Right atrium auricular region (tissue), 2 donors: Measurements from ENCODE around the gene SLC9C2. TPM values are rescaled to one million over a fixed set of nuclear protein-coding genes. Genes with fewer than 3 reads are reported as not detected.
"Not testable (repeated sequence)": the region's sequence is repeated elsewhere in the genome, so short reads cannot be mapped to it uniquely, and the experiment has no call there.

Experiments used
- DNase-seq: peaks from one replicate; pipeline ENCODE4 v3.0.0-alpha.2; 2019; ENCODE audit warnings: low spot score
- H3K27ac ChIP-seq, 2 donors: fragments of 200-600 bp; sonication (generic); 1 replicate in 1 of 2; 2 replicates in 1 of 2; pipeline ENCODE4 v1.5.1; 2016 to 2019
- H3K27me3 ChIP-seq, 2 donors: fragments of 200-600 bp; sonication (generic); one replicate each; pipeline versions ENCODE4 v1.5.1 to v1.6.0; 2017 to 2019
- H3K36me3 ChIP-seq: fragments of 200-600 bp; sonication (generic); one replicate; pipeline ENCODE4 v1.5.1; 2016
- H3K4me1 ChIP-seq, 2 donors: fragments of 200-600 bp; sonication (generic); one replicate each; pipeline versions ENCODE4 v1.5.1 to v1.6.0; 2017 to 2019
- H3K4me3 ChIP-seq, 2 donors: fragments of 200-600 bp; sonication (generic); 1 replicate in 1 of 2; 2 replicates in 1 of 2; pipeline ENCODE4 v1.5.1; 2017 to 2019; ENCODE audit warnings: mild to moderate bottlenecking in 1 of 2, moderate library complexity in 1 of 2
- H3K9me3 ChIP-seq, 2 donors: fragments of 200-600 bp; sonication (generic); one replicate each; pipeline ENCODE4 v1.5.1; 2019
- total RNA-seq, 2 donors: library from RNA; depleted of rRNA; stranded (reverse); fragments of >200 nt; gene quantifications; one replicate each; pipeline ENCODE4 v1.1.0, GENCODE V29; 2016
- TF ChIP-seq, protein P1 (sequence below), 2 donors: fragments of 200-600 bp; sonication (generic); IDR thresholded peaks; one replicate each; pipeline ENCODE4 v1.5.1; 2019; ENCODE audit warnings: antibody characterized with exemption in 2 of 2

The SLC9C2 gene
- total RNA-seq, 2 donors from 2014 or later = 0.24 TPM; not detected in 1

DNA sequence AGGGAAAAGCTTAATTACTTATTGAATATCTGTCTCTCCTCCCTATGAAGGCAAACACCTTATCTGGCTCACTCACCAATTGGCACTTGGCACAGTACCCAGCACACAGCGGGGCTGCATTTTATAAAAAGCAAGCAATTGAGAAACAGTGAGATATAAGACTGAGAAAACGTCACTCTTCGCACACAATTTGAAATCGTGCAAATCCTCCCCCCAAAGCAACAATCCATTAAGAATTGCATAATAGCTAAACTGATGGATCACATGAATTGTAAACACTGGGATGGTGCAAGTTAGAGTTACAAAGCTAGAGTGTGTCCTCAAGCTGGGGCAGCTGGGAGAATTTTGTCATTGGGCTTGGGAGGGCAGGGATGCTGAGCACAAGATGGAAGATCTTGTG, 98.6 kb downstream of the SLC9C2 start:
- Histone ChIP-seq H3K9me3 (no peaks in the 10 kb centered on the region), H3K4me3 (no peak overlapping the region), H3K27me3 (no peaks in the 10 kb centered on the region), H3K27ac (no peak overlapping the region), H3K36me3 (no peaks in the 10 kb centered on the region), H3K4me1 (no peaks in the 10 kb centered on the region)
- DNase-seq = no peak
- TF ChIP-seq, protein P1, sequence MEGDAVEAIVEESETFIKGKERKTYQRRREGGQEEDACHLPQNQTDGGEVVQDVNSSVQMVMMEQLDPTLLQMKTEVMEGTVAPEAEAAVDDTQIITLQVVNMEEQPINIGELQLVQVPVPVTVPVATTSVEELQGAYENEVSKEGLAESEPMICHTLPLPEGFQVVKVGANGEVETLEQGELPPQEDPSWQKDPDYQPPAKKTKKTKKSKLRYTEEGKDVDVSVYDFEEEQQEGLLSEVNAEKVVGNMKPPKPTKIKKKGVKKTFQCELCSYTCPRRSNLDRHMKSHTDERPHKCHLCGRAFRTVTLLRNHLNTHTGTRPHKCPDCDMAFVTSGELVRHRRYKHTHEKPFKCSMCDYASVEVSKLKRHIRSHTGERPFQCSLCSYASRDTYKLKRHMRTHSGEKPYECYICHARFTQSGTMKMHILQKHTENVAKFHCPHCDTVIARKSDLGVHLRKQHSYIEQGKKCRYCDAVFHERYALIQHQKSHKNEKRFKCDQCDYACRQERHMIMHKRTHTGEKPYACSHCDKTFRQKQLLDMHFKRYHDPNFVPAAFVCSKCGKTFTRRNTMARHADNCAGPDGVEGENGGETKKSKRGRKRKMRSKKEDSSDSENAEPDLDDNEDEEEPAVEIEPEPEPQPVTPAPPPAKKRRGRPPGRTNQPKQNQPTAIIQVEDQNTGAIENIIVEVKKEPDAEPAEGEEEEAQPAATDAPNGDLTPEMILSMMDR (IDR thresholded peaks at IDR 0.05) = no peak

DNA sequence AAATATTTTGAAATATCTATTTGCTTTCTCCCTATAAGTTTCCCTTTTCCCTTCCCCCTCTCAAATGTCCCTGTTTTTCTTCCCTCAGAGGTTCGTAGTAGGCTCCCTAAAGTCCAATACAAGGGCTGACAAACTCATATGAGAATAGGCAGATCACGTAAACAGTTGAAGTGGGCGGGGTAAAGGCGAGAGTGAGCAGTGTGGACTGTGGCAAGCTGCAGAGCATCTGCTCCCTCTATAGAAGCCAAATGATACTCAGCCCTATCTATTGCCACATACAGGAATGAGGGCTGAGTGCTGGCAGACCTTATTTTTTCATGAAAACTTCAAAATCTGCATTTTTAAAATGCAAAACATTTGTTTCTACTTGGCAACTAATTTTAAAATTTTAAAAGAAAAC, 99.5 kb downstream of the SLC9C2 start:
- Histone ChIP-seq H3K4me3 (no peak overlapping the region), H3K36me3 (no peaks in the 10 kb centered on the region), H3K27ac (no peak overlapping the region), H3K4me1 (no peaks in the 10 kb centered on the region), H3K27me3 (no peaks in the 10 kb centered on the region), H3K9me3 (no peaks in the 10 kb centered on the region)
- DNase-seq = no peak
- TF ChIP-seq, protein P1 (IDR thresholded peaks at IDR 0.05) = no peak

DNA sequence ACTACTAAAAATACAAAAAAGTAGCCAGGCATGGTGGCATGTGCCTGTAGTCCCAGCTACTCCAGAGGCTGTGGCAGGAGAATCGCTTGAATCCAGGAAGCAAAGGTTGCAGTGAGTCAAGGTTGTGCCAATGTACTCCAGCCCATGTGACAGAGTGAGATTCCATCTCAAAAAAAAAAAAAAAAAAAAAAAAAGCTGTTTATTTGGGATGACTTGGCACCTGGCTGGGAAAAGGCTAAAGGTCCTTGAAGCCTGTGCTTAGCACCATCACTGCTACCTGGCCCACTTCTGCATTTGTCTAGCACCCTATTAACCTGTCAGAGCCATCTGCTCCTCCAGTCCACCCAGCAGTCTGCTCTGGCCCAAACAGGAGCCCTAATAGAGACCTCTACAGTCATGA, 100.8 kb downstream of the SLC9C2 start:
- TF ChIP-seq, protein P1 (IDR thresholded peaks at IDR 0.05) = no peak
- Histone ChIP-seq H3K9me3 (no peaks in the 10 kb centered on the region), H3K4me3 (no peak overlapping the region), H3K27ac (no peak overlapping the region), H3K27me3 (no peaks in the 10 kb centered on the region), H3K4me1 (no peaks in the 10 kb centered on the region), H3K36me3 (no peaks in the 10 kb centered on the region)
- no peak for DNase-seq

DNA sequence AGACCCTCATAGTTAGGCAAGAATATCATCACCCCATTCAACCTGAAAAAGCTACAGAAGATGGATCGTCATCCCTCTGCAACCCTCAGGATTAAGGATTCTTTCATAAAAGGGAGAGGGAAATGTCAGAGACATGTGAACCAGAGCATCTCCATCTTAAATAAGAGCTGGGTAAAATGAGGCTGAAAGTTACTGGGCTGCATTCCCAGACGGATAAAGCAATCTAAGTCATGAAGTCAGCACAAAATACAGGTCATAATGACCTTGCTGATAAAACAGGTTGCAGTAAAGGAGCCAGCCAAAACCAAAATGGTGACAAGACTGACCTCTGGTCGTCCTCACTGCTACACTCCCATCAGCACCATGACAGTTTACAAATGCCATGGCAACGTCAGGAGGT, 103.1 kb downstream of the SLC9C2 start:
- H3K4me3 ChIP-seq = no peak overlapping the region
- no peaks in the 10 kb centered on the region for H3K27me3 ChIP-seq
- no peak overlapping the region for H3K27ac ChIP-seq
- no peaks in the 10 kb centered on the region for H3K36me3 ChIP-seq
- no peaks in the 10 kb centered on the region for H3K4me1 ChIP-seq
- no peaks in the 10 kb centered on the region for H3K9me3 ChIP-seq
- no peak for DNase-seq
- TF ChIP-seq, protein P1 (IDR thresholded peaks at IDR 0.05) = no peak

DNA sequence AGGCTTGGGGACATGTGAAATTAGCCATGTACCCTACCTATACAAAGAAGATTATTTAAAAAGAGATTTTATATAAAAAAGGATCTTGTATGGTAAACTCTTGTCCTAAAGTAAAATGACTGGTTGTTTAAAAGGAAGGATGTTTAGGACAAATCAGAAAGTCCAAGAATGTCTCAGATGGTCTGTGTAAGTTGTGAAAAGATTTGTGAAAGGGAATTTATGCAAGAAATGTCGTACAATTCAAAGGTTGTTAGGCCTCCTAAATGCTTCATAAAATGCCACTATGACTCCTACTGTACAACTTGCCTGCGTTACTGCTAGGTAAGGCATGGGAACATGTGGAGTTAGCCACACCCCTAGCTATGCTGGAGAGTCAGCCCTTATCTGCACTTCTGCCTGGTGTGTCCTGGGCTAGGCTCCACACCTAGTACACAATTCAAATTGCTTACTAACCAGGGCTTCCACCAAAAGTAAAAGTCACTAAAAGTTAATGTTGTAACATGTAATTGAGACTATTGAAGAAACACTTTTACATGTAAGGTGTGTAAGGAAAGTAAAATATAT, 106.0 kb downstream of the SLC9C2 start:
- H3K4me3 ChIP-seq = no peak overlapping the region
- no peak overlapping the region for H3K27ac ChIP-seq
- no peaks in the 10 kb centered on the region for H3K9me3 ChIP-seq
- TF ChIP-seq, protein P1 (IDR thresholded peaks at IDR 0.05) = no peak
- no peaks in the 10 kb centered on the region for H3K4me1 ChIP-seq
- DNase-seq = no peak
- H3K36me3 ChIP-seq = no peaks in the 10 kb centered on the region
- H3K27me3 ChIP-seq = no peaks in the 10 kb centered on the region

DNA sequence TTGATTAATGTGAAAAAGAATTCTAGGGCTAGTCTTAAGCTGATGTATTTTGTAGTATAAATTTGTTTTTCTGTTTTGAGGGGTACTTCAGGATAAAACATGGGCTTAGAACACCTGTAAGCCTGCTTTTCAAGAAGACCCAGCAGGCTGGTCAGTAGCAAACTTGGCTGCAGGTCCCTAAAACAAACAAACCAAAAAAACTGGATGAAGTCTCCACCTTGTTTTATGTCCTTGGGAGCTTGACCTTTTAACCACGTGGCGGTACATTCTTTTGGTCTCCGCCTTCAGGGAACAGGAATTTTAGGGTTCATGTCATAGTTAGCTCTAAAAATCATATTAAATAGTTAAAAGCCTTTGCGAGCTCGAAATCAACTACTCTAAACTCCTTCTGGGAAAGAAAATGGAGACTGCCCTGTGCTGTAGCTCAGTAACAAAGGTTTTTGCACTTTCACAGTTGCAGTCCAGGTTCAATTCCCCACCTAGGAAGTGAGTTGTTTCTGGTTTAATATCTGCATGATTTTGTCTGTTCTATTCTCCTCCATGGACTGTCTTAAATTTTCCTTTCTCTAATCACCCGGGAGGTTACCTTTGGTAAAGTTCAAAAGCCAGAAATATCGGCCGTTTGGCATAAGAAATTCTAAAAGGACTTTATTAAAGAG, 107.1 kb downstream of the SLC9C2 start:
- TF ChIP-seq, protein P1 (IDR thresholded peaks at IDR 0.05) = no peak
- Histone ChIP-seq H3K4me1 (no peaks in the 10 kb centered on the region), H3K27ac (no peak overlapping the region)

DNA sequence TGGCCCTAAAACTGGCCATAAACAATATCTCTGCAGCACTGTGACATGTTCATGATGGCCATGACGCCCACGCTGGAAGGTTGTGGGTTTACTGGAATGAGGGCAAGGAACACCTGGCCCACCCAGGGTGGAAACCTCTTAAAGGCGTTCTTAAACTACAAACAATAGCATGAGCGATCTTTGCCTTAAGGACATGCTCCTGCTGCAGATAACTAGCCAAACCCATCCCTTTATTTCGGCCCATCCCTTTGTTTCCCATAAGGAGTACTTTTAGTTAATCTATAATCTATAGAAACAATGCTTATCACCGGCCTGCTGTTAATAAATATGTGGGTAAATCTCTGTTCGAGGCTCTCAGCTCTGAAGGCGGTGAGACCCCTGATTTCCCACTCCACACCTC, 109.7 kb downstream of the SLC9C2 start:
- H3K27ac ChIP-seq, H3K9me3 ChIP-seq, H3K4me3 ChIP-seq, DNase-seq, H3K27me3 ChIP-seq, H3K4me1 ChIP-seq: not testable (repeated sequence)
- peaks cover 20% of the 10 kb centered on the region for H3K36me3 ChIP-seq

More for the DNA sequence above, 107.1 kb downstream of the SLC9C2 start:
- Histone ChIP-seq H3K36me3 (no peaks in the 10 kb centered on the region), H3K4me3 (no peak overlapping the region), H3K9me3 (no peaks in the 10 kb centered on the region), H3K27me3 (no peaks in the 10 kb centered on the region)
- DNase-seq = no peak
